GM13977 (cell line): Measurements from ENCODE around the gene CDH23.

ENCODE experiments used
- DNase-seq: peaks from one replicate; pipeline ENCODE4 v3.0.0; 2012; ENCODE audit warnings: low spot score
- in situ Hi-C: fragments of 300-500 bp; cut with MboI; formaldehyde crosslinking; loops from one replicate; pipeline ENCODE4 v1.12.0; 2022; ENCODE audit warnings: low sequenced_read_pairs, low pct_unique_long_range_greater_than_20kb, mixed read lengths, inconsistent platforms; ENCODE audit not compliant: unreplicated experiment
- TF ChIP-seq, protein P1 (sequence below): IDR thresholded peaks from 2 replicates; pipeline ENCODE4 v1.5.1; 2012; ENCODE audit warnings: mild to moderate bottlenecking, control low read depth; ENCODE audit not compliant: insufficient read depth; ENCODE audit errors: extremely low read depth, missing control alignments

Gene CDH23

DNA sequence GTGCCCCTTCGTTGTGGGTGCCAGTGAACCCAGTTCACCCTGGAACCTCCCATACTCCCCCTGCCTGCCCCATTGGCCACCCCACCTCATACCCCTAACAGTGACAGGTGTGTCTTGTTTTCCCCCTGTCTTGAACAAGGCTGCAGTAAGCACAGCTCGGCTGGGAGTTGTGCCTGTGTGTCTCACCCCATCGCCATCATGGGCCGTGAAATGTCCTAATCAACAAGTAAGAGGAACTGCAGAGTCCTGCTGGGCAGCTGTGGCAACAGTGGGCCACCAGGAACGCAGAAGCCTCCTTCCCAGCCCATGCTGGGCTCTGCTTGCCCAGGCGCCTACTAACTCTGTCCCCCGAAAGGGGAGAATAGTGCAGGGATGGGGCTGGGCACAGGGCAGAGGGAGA, 231.2 kb downstream of the CDH23 start:
- in situ Hi-C loops: no loop called here
- no peak for DNase-seq
- TF ChIP-seq, protein P1, sequence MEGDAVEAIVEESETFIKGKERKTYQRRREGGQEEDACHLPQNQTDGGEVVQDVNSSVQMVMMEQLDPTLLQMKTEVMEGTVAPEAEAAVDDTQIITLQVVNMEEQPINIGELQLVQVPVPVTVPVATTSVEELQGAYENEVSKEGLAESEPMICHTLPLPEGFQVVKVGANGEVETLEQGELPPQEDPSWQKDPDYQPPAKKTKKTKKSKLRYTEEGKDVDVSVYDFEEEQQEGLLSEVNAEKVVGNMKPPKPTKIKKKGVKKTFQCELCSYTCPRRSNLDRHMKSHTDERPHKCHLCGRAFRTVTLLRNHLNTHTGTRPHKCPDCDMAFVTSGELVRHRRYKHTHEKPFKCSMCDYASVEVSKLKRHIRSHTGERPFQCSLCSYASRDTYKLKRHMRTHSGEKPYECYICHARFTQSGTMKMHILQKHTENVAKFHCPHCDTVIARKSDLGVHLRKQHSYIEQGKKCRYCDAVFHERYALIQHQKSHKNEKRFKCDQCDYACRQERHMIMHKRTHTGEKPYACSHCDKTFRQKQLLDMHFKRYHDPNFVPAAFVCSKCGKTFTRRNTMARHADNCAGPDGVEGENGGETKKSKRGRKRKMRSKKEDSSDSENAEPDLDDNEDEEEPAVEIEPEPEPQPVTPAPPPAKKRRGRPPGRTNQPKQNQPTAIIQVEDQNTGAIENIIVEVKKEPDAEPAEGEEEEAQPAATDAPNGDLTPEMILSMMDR: no peak

DNA sequence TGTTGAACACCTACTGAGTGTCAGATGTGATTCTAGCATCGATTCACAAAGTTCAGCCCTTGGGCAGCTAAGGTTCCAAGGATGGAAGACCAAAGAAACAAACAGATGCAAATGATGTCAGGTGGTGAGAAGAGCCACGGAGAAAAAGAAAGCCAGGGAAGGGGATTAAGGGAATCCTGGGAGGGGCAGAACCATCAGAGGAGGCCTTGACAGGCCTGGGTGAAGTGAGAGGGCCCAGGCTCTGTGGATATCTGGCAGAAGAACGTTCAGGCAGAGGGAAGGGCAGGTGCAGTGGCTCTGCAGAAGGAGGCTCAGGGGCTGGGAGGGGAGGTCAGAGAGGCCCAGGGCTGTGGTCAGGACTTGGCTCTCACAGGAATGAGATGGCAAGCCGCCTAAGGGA, 232.4 kb downstream of the CDH23 start:
- TF ChIP-seq, protein P1: no peak
- DNase-seq: no peak
- in situ Hi-C loops: no loop called here

DNA sequence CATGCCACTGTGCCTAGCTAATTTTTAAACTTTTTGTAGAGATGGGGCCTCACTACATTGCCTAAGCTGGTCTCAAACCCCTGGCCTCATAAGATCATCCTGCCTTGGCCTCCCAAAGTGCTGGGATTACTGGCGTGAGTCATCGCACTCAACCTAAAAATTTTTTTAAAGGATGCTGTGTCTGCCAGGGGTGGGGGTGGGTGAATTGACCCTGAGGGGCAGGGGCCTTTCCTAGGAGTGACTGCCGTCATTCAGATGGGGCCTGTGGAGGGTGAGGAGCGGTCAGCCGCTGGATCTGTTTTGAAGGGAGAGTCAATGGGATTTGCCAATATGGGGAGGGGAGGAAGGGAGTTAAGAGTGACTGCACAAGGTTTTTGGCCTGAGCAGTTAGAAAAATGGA, 233.4 kb downstream of the CDH23 start:
- in situ Hi-C loops: no loop called here
- DNase-seq: no peak

DNA sequence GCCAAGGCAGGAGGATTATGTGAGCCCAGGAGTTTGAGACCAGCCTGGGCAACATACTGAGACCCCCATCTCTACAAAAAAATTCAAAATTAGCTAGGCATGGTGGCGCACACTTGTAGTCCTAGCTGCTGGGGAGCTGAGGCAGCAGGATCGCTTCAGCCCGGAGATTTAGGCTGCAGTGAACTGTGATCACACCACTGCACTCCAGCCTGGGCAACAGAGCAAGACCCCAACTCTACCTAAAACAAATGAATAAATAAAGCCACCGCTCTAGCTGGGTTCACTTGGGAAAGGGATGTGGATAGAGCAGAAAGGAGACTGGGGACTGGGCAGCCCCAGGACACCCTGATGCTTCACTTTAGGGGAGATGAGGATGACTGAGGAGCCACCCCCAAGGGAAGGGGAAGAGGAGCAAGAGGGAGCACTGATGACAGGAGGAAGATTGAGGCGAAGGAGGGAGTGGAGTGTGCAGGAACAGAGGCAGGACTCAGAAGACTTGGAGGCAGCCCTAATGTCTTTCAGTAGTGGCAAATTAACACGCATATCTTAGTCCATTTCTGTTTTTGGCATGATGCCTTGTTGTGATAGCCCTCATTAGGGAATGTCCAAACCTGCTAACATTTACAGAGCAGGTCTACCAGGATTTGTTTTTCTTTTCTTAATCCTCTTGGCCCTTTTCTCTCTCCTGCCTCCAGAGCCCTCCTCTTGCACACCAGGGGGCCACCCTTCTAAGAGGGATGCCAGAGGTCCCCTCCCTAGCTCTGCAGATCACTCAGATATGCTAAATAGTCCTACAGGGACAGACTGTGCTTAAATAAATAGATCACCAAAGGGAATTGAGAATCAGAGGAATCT, 234.5 kb downstream of the CDH23 start:
- in situ Hi-C loops: no loop called here
- DNase-seq: no peak
- TF ChIP-seq, protein P1: no peak

More for the DNA sequence above, 233.4 kb downstream of the CDH23 start:
- TF ChIP-seq, protein P1: no peak

DNA sequence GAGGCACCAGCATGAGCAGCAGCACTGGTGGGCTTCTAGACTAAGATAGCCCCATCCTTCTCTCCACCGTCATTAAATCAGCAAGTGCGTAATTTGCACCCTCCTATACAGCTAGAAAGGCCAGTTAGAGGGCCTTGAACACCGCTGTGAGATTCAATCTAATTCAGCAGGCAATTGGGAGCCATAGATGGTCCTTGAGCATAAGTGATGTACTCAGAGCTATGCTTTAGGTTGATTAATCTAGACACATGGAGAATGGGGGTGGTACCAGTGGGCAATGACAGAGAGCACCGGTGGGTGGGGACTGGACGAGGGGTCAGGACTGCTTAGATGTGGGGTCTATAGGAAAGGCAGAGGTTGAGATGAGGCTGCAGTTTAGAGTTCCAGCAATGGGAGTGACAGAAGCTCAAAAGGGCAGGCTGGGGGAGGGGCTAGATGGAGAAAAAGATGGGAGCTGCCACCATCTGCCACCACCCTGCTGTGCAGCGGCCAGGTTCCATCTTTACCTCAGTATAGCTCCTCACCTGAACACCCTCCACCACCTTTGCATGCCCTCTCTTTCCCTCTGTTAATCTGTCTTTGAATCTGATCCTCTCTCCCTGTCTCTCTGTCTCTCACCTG, 235.6 kb downstream of the CDH23 start:
- TF ChIP-seq, protein P1: no peak
- no peak for DNase-seq
- in situ Hi-C loops: no loop called here

DNA sequence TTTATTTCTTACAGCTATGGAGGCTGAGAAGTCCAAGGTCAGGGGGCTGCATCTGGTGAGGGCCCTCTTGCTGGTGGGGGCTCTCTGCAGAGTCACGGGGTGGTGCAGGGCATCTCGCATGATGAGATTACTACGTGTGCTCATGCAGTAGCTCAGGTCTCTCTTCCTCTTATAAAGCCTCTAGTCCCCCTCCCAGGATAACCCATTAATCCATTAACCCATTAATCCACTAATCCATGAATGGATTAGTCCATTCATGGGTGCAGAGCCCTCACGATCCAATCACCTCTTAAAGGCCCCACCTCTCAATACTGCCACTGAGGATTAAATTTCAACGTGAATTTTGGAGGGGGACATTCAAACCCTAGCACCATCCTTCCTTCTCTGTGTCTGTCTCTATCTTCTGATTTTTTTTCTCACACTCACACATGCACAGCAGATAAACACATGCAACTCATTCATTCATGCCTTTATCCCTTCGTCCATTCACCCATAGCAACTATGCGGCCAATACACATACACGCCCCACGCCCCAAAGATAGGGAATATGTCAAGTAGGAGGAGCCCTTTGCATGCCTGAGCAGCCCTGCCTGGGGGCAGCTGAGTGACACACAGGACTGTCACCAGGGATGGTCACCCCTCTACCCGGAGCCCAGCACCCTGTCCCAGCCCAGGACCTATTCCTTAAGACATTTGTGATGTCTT, 236.3 kb downstream of the CDH23 start:
- in situ Hi-C loops: no loop called here
- DNase-seq: no peak

More for the DNA sequence above, 236.3 kb downstream of the CDH23 start:
- TF ChIP-seq, protein P1: no peak
